ENCODE measurements around the gene FGF11. TPM values are rescaled to one million over a fixed set of nuclear protein-coding genes. Genes with fewer than 3 reads are reported as not detected.

Gene FGF11
- total and polyA plus RNA-seq, 2 donors (not counting 1 experiment from before 2014, with no cell fraction given): 0.33 to 0.87 TPM

- Histone ChIP-seq H3K4me3 (replicated peaks in 1 of 4; ENCODE audit: control extremely low read depth in 1 of 4, insufficient read depth in 1 of 4, low read depth in 3 of 4, low read length in 4 of 4) (peak overlapping the region; percentile 74 to 85 (median 80)), H2AFZ (ENCODE audit: low read length) (peak overlapping the region; percentile 91), H3K36me3 (ENCODE audit: control insufficient read depth, insufficient read depth, low read length) (no peaks in the 10 kb centered on the region), H3K9me3 (ENCODE audit: control insufficient read depth, insufficient read depth, low read depth, low read length) (no peaks in the 10 kb centered on the region), H3K79me2 (ENCODE audit: control insufficient read depth, insufficient read depth, low read length) (no peaks in the 10 kb centered on the region), H3K27ac (ENCODE audit: insufficient read depth, low read length) (peak overlapping the region; percentile 67), H3K27me3 (ENCODE audit: control insufficient read depth, insufficient read depth, low read length) (no peaks in the 10 kb centered on the region), H3K4me1 (ENCODE audit: control insufficient read depth, extremely low read depth, insufficient read depth, low read length) (peaks cover 7% of the 10 kb centered on the region), H4K20me1 (ENCODE audit: control insufficient read depth, extremely low read depth, insufficient read depth, low read length) (no peaks in the 10 kb centered on the region), H3K4me2 (ENCODE audit: extremely low read depth, insufficient read depth, low read length) (peak overlapping the region; percentile 99), H3K9ac (ENCODE audit: insufficient read depth, low read length) (peak overlapping the region; percentile 73)
- TF ChIP-seq, protein P1, sequence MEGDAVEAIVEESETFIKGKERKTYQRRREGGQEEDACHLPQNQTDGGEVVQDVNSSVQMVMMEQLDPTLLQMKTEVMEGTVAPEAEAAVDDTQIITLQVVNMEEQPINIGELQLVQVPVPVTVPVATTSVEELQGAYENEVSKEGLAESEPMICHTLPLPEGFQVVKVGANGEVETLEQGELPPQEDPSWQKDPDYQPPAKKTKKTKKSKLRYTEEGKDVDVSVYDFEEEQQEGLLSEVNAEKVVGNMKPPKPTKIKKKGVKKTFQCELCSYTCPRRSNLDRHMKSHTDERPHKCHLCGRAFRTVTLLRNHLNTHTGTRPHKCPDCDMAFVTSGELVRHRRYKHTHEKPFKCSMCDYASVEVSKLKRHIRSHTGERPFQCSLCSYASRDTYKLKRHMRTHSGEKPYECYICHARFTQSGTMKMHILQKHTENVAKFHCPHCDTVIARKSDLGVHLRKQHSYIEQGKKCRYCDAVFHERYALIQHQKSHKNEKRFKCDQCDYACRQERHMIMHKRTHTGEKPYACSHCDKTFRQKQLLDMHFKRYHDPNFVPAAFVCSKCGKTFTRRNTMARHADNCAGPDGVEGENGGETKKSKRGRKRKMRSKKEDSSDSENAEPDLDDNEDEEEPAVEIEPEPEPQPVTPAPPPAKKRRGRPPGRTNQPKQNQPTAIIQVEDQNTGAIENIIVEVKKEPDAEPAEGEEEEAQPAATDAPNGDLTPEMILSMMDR (conservative IDR thresholded peaks at IDR 0.05 in 1 of 2, IDR thresholded peaks at IDR 0.05 in 1 of 2; ENCODE audit: low read depth in 1 of 2, low read length in 2 of 2): no peak
- TF ChIP-seq EZH2 (IDR thresholded peaks at IDR 0.05; ENCODE audit: low read length, missing control alignments): no peak
- DNase-seq (ENCODE audit: low read depth in 2 of 2): no peak
Measured at GRCh38 chr17:7403043-7403726, 36.1 kb upstream of the FGF11 start.

DNA sequence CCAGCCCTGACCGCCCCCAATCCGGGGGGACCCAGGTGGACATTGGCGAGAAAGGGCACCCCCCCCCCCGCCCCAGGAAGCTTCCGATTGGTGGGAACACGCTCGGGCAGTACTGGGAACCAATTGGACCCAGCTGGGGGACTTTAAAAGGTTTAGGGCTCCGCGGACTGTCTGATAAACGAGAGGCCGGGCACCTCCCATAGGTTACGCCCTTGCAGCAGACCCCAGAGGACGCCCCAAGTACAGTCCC is 35.7 kb upstream of the FGF11 start:
- DNase-seq (ENCODE audit: low read depth in 2 of 2): no peak
- Histone ChIP-seq H3K79me2 (ENCODE audit: control insufficient read depth, insufficient read depth, low read length) (no peaks in the 10 kb centered on the region), H3K9ac (ENCODE audit: insufficient read depth, low read length) (peak overlapping the region; percentile 73), H3K4me1 (ENCODE audit: control insufficient read depth, extremely low read depth, insufficient read depth, low read length) (peaks cover 7% of the 10 kb centered on the region), H3K4me3 (replicated peaks in 1 of 4; ENCODE audit: control extremely low read depth in 1 of 4, insufficient read depth in 1 of 4, low read depth in 3 of 4, low read length in 4 of 4) (peak overlapping the region; percentile 74 to 85 (median 80)), H2AFZ (ENCODE audit: low read length) (peak overlapping the region; percentile 91), H3K9me3 (ENCODE audit: control insufficient read depth, insufficient read depth, low read depth, low read length) (no peaks in the 10 kb centered on the region), H3K36me3 (ENCODE audit: control insufficient read depth, insufficient read depth, low read length) (no peaks in the 10 kb centered on the region), H3K27me3 (ENCODE audit: control insufficient read depth, insufficient read depth, low read length) (no peaks in the 10 kb centered on the region), H4K20me1 (ENCODE audit: control insufficient read depth, extremely low read depth, insufficient read depth, low read length) (no peaks in the 10 kb centered on the region), H3K4me2 (ENCODE audit: extremely low read depth, insufficient read depth, low read length) (peak overlapping the region; percentile 99), H3K27ac (ENCODE audit: insufficient read depth, low read length) (peak overlapping the region; percentile 67)
- no peak for TF ChIP-seq EZH2 (IDR thresholded peaks at IDR 0.05; ENCODE audit: low read length, missing control alignments)
- TF ChIP-seq, protein P1 (conservative IDR thresholded peaks at IDR 0.05 in 1 of 2, IDR thresholded peaks at IDR 0.05 in 1 of 2; ENCODE audit: low read depth in 1 of 2, low read length in 2 of 2): no peak

DNA sequence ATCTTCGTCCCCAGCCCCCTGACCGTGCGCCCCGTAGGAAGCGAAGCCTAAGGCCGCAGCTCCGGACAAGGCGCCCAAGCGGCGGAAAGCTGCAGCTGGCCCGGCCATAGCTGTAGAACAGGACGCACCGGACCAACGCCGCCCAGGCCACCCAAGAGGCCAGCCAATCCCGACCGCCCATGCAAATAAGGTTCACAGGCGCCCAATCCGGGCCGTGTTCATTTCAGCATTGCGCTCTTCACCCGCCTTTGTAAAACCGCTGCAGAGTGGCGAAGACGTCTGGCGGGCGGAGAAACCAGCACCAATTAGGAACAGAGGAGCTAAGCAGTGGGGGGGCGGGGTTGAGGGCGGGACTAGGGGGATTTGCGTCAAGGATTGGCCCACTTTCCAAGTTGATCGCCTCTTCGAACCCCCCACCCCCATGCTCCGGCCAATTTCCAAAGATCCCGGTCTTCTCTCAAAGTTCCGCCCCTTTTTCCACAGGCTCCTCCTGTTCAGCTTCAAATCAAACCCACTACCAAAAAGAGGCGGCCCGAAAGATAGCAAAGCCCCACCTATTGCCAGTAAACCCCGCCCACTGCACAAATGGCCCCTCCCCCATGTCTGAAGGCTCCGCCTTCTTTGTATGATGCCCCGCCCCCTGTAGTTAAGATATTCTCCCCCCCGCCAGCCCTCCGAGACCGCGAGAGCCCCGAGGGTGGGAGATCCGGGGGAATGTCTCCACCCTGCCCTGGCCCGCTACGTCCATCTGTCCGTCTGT is 35.2 kb upstream of the FGF11 start, which contains the start of gene TMEM256:
TMEM256 (minus strand) TSS at position 121 of the 760 bp plus-strand sequence; CDS start at position 108, 13 bp downstream.
- H2AFZ ChIP-seq (ENCODE audit: low read length): peak within 1 kb of the TSS; percentile 91
- H3K9ac ChIP-seq (ENCODE audit: insufficient read depth, low read length): peak within 1 kb of the TSS; percentile 73
- no peaks in the 10 kb centered on the region for H3K9me3 ChIP-seq (ENCODE audit: control insufficient read depth, insufficient read depth, low read depth, low read length)
- peaks cover 7% of the 10 kb centered on the region for H3K4me1 ChIP-seq (ENCODE audit: control insufficient read depth, extremely low read depth, insufficient read depth, low read length)
- no peaks in the 10 kb centered on the region for H4K20me1 ChIP-seq (ENCODE audit: control insufficient read depth, extremely low read depth, insufficient read depth, low read length)
- H3K4me2 ChIP-seq (ENCODE audit: extremely low read depth, insufficient read depth, low read length): peak within 1 kb of the TSS; percentile 99
- DNase-seq (ENCODE audit: low read depth in 2 of 2): peak; percentile 99
- TF ChIP-seq, protein P1 (conservative IDR thresholded peaks at IDR 0.05 in 1 of 2, IDR thresholded peaks at IDR 0.05 in 1 of 2; ENCODE audit: low read depth in 1 of 2, low read length in 2 of 2): no peak
- TF ChIP-seq EZH2 (IDR thresholded peaks at IDR 0.05; ENCODE audit: low read length, missing control alignments): no peak
- peak within 1 kb of the TSS; percentile 67 for H3K27ac ChIP-seq (ENCODE audit: insufficient read depth, low read length)
- H3K27me3 ChIP-seq (ENCODE audit: control insufficient read depth, insufficient read depth, low read length): no peaks in the 10 kb centered on the region
- no peaks in the 10 kb centered on the region for H3K79me2 ChIP-seq (ENCODE audit: control insufficient read depth, insufficient read depth, low read length)
- H3K4me3 ChIP-seq (replicated peaks in 1 of 4; ENCODE audit: control extremely low read depth in 1 of 4, insufficient read depth in 1 of 4, low read depth in 3 of 4, low read length in 4 of 4): peak within 1 kb of the TSS; percentile 76 to 85 (median 82)
- H3K36me3 ChIP-seq (ENCODE audit: control insufficient read depth, insufficient read depth, low read length): peaks cover 3% of the 10 kb centered on the region
